Bronchial epithelial cell (primary cell): ENCODE results near the gene CKS1B. TPM values are rescaled to one million over a fixed set of nuclear protein-coding genes. Genes with fewer than 3 reads are reported as not detected.
"Not testable (repeated sequence)": the region's sequence is repeated elsewhere in the genome, so short reads cannot be mapped to it uniquely, and the experiment has no call there.

Source experiments
- DNase-seq: peaks from one replicate; pipeline ENCODE4 v3.0.0-alpha.2; 2010; ENCODE audit warnings: low read depth
- FAIRE-seq: peaks from 2 replicates; lab custom pipeline; 2011; peaks lifted over from hg19 to GRCh38; lab: Jason Lieb, UNC
- H3K27me3 ChIP-seq: 2 replicates; pipeline ENCODE4 v1.5.1; 2011; ENCODE audit warnings: low read length; ENCODE audit not compliant: control insufficient read depth, insufficient read depth
- H3K36me3 ChIP-seq: 2 replicates; pipeline ENCODE4 v1.5.1; 2011; ENCODE audit warnings: low read length; ENCODE audit not compliant: control insufficient read depth, insufficient read depth
- H3K4me3 ChIP-seq: 2 replicates; pipeline ENCODE4 v1.5.1; 2011; ENCODE audit warnings: mild to moderate bottlenecking, low read depth, low read length, control low read depth
- total RNA-seq: library from RNA; depleted of rRNA; stranded (reverse); fragments of >200 nt; gene quantifications from 2 replicates; pipeline ENCODE4 v1.2.1, GENCODE V29; 2014
- TF ChIP-seq, protein P1 (sequence below): IDR thresholded peaks from 2 replicates; pipeline ENCODE4 v1.5.1; 2011; ENCODE audit warnings: mild to moderate bottlenecking, moderate library complexity, low read length, control low read depth, inconsistent platforms; ENCODE audit not compliant: insufficient read depth, severe bottlenecking

Gene CKS1B
- total RNA-seq, 1 donor from 2014 or later = 56.3 TPM

DNA sequence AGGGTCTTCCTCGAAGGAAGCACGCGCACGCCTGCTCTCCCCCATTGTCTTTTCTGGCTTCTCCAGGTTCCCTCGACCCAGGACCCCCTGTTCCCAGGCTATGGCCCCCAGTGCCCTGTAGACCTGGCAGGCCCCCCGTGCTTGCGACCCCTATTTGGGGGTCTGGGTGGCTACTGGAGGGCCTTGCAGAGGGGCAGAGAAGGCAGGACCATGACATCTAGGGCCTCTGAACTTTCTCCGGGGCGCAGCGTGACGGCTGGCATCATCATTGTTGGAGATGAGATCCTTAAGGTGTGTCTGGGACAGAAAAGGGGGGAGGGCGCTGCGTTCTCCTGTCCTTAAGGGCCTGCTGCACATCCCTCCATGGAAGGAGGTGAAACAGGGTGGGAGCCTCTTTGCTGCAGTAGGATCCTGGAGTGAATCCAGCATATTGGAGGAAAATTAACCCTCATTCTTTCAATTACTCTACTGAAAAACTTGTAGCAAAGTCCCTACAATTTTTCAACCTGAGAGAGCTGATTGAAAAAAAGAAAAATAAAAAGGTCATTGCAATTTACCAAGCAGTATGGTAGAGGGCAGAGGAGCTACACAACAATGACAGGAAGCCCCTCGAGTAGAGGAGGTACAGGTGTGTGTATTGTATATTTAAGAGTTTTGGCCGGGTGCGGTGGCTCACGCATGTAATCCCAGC, 9.4 kb downstream of the CKS1B start:
- FAIRE-seq (no peak), DNase-seq (no peak)
- no peaks in the 10 kb centered on the region for H3K27me3 ChIP-seq
- H3K36me3 ChIP-seq = peaks cover 13% of the 10 kb centered on the region
- peak overlapping the region; percentile 66 for H3K4me3 ChIP-seq
- TF ChIP-seq, protein P1, sequence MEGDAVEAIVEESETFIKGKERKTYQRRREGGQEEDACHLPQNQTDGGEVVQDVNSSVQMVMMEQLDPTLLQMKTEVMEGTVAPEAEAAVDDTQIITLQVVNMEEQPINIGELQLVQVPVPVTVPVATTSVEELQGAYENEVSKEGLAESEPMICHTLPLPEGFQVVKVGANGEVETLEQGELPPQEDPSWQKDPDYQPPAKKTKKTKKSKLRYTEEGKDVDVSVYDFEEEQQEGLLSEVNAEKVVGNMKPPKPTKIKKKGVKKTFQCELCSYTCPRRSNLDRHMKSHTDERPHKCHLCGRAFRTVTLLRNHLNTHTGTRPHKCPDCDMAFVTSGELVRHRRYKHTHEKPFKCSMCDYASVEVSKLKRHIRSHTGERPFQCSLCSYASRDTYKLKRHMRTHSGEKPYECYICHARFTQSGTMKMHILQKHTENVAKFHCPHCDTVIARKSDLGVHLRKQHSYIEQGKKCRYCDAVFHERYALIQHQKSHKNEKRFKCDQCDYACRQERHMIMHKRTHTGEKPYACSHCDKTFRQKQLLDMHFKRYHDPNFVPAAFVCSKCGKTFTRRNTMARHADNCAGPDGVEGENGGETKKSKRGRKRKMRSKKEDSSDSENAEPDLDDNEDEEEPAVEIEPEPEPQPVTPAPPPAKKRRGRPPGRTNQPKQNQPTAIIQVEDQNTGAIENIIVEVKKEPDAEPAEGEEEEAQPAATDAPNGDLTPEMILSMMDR = no peak

DNA sequence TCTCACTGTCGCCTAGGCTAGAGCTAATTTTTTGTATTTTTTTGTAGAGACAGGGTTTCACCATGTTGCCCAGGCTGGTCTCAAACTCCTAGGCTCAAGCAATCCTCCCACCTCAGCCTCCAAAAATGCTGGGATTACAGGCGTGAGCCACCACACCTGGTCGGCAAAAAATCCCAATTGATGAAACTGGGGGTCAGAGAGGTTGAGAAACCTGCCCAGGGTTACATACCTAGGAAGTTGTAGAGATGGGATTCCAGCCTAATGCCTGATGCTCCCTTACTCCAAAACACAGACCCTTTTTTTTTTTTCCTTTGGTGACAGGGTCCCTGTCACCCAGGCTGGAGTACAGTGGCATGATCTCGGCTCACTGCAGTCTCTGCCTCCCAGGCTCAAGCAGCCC, 12.3 kb downstream of the CKS1B start:
- not testable (repeated sequence) for DNase-seq, H3K4me3 ChIP-seq, FAIRE-seq

DNA sequence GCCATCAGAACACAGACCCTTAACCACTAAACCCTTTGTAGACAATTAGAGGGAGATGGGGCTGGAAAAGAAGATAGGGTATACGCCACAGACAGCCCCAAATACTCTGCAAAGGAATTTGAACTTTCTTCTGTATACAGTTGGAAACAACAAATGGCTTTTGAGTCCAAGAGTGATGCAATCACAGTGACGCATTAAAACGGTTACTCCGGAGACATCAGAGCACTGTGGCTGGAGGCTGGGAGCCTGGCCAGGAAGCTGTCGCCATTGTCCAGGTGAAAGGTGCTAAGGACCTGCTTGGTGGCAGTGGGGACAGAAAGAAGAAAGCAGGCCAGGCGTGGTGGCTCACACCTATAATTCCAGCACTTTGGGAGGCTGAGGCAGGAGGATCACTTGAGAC, 12.8 kb downstream of the CKS1B start:
- no peaks in the 10 kb centered on the region for H3K27me3 ChIP-seq
- H3K36me3 ChIP-seq = peaks cover 22% of the 10 kb centered on the region
- DNase-seq (no peak), FAIRE-seq (no peak)
- TF ChIP-seq, protein P1 = no peak
- H3K4me3 ChIP-seq = no peak overlapping the region

More for the DNA sequence above, 12.3 kb downstream of the CKS1B start:
- peaks cover 22% of the 10 kb centered on the region for H3K36me3 ChIP-seq
- H3K27me3 ChIP-seq = not testable (repeated sequence)

DNA sequence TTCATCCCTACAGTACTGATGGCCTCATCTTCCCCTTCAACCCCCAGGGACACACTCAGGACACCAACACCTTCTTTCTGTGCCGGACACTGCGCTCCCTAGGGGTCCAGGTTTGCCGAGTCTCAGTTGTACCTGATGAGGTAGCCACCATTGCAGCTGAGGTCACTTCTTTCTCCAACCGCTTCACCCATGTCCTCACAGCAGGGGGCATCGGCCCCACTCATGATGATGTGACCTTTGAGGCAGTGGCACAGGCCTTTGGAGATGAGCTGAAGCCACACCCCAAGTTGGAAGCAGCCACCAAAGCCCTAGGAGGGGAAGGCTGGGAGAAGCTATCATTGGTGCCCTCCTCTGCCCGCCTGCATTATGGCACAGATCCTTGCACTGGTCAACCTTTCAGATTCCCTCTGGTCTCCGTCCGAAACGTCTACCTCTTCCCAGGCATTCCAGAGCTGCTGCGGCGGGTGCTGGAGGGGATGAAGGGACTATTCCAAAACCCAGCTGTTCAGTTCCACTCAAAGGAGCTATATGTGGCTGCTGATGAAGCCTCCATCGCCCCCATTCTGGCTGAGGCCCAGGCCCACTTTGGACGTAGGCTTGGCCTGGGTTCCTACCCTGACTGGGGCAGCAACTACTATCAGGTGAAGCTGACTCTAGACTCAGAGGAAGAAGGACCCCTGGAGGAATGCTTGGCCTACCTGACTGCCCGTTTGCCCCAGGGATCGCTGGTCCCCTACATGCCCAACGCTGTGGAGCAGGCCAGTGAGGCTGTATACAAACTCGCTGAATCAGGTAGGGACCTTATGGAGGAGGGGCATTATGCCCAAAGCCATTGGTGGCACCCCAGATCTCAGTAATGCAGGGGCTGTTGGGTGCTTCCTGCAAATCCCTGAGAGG, 13.8 kb downstream of the CKS1B start:
- DNase-seq (no peak), FAIRE-seq (no peak)
- TF ChIP-seq, protein P1 = no peak
- Histone ChIP-seq H3K4me3 (no peak overlapping the region), H3K27me3 (no peaks in the 10 kb centered on the region), H3K36me3 (peaks cover 22% of the 10 kb centered on the region)

DNA sequence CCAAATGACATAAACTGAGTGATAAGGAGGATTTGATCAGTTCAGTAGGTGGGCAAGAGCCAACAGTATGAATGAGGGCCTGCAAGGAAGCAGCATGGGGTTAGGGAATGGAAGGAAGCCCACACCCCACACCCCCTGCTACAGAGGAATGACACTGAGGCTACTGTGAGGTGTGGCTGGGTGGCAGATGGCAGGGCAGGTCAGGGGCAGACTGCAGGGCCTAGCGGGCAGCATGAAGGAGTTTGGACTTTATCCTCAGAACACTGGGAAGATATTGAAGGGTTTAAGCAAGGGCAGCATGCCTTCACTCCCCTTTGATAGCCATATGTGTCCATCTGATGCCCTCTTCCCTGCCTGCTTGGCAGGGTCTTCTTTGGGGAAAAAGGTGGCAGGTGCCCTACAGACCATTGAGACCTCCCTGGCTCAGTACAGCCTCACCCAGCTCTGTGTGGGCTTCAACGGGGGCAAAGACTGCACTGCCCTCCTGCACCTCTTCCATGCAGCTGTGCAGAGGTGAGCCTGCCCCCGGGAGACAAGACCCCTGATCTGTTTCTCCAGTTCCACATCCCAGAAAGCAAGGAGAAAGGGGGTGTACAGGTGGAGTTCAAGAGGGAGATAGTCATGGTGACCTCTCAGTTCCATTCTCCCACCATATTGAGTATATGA, 14.8 kb downstream of the CKS1B start:
- no peaks in the 10 kb centered on the region for H3K27me3 ChIP-seq
- TF ChIP-seq, protein P1 = no peak
- DNase-seq = no peak
- H3K36me3 ChIP-seq = peaks cover 22% of the 10 kb centered on the region
- no peak overlapping the region for H3K4me3 ChIP-seq
- FAIRE-seq = no peak

DNA sequence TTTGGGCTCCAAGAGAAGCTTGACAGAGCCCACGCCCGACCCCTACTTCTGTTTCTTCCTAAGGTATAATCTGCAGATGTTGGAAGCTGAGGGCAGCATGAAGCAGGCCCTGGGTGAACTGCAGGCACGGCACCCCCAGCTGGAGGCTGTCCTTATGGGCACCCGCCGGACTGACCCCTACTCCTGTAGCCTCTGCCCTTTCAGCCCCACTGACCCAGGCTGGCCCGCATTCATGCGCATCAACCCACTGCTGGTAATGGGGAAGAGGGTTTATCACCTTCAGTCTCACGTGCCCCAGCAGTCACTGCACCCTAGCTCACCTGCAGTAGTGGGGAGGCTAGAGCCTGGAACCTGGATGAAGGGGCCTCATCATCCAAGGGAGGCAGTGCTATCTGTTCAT, 15.8 kb downstream of the CKS1B start:
- TF ChIP-seq, protein P1 = no peak

More for the DNA sequence above, 15.8 kb downstream of the CKS1B start:
- Histone ChIP-seq H3K36me3 (peaks cover 22% of the 10 kb centered on the region), H3K27me3 (no peaks in the 10 kb centered on the region), H3K4me3 (no peak overlapping the region)
- FAIRE-seq = no peak
- DNase-seq = no peak
